ENCODE data around the gene RIPOR2. TPM values are rescaled to one million over a fixed set of nuclear protein-coding genes. Genes with fewer than 3 reads are reported as not detected.
"Not testable (repeated sequence)": the region's sequence is repeated elsewhere in the genome, so short reads cannot be mapped to it uniquely, and the experiment has no call there.

RIPOR2 gene
- total RNA-seq, 1 donor: 0.72 TPM

DNA sequence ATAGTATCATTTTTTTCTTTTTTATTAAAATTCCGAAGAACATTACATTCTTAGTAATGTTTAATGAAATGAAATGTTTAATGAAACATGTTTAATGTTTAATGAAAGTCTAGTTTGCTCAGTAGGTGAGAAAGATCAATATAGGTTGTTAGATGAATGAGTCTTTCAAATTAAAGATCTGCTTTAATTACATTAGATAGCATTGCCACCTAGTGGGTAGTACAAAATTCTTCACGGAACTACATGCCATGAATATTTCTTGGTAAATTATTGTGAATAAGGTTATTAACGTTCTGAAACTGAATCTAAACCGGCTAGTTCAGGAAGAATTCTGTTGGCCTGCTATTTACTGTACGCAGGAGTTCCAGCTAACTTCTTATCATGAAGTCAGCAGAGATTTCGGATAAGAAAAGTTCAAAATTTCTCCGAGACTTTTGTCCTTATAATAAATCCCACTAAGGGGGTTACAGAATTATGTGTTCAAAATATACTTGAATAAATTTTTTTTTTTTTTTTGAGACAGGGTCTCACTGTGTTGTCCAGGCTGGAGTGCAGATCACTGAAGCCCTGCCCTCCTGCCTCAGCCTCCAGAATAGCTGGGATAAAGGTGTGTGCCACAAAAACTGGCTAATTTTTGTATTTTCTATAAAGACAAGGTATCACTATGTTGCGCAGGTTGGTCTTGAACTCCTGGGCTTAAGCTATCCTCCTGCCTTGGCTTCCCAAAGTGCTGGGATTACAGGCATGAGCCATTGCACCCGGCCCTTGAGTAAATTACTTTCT is 168.9 kb downstream of the RIPOR2 start:
- H3K4me3 ChIP-seq (ENCODE audit: low read depth, low read length): no peak overlapping the region
- peak; percentile 69 for DNase-seq (ENCODE audit: low read depth)
- peak; percentile 37 for TF ChIP-seq CTCF (IDR thresholded peaks at IDR 0.05; ENCODE audit: insufficient read depth, low read length)

DNA sequence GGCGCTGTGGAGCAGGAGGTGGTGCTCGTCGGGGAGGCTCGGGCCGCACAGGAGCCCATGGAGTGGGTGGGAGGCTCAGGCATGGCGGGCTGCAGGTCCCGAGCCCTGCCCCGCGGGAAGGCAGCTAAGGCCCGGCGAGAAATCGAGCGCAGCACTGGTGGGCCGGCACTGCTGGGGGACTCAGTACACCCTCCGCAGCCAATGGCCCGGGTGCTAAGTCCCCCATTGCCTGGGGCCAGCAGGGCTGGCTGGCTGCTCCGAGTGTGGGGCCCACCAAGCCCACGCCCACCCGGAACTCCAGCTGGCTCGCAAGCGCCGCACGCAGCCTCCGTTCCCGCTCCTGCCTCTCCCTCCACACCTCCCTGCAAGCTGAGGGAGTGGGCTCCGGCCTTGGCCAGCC is 169.8 kb downstream of the RIPOR2 start:
- not testable (repeated sequence) for H3K4me3 ChIP-seq (ENCODE audit: low read depth, low read length); DNase-seq (ENCODE audit: low read depth)

DNA sequence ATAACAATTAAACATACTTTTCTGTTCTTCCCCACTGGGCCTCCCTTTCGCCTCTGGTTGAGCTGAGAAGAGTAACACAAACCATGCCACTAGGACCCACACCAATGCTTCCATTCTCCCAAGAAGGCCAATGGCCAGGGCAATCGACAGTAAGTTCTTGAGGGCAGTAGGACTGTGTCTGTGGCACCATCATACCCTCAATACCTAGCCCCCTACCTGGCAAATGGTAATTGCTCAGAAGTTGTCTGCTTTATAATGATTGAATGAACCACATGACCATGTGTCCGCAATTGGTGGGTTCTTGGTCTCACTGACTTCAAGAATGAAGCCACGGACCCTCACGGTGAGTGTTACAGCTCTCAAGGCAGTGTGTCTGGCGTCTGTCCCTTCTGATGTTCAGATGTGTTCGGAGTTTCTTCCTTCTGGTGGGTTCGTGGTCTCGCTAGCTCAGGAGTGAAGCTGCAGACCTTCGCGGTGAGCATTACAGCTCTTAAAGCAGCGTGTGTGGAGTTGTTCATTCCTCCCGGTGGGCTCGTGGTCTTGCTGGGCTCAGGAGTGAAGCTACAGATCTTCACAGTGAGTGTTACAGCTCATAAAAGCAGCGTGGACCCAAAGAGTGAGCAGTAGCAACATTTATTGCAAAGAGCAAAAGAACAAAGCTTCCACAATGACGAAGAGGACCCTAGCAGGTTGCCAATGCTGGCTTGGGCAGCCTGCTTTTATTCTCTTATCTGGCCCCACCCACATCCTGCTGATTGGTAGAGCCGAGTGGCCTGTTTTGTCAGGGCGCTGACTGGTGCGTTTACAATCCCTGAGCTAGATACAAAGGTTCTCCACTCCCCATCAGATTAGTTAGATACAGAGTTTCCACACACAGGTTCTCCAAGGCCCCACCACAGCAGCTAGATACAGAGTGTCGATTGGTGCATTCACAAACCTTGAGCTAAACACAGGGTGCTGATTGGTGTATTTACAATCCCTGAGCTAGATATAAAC is 170.6 kb downstream of the RIPOR2 start:
- DNase-seq (ENCODE audit: low read depth); H3K4me3 ChIP-seq (ENCODE audit: low read depth, low read length): not testable (repeated sequence)

DNA sequence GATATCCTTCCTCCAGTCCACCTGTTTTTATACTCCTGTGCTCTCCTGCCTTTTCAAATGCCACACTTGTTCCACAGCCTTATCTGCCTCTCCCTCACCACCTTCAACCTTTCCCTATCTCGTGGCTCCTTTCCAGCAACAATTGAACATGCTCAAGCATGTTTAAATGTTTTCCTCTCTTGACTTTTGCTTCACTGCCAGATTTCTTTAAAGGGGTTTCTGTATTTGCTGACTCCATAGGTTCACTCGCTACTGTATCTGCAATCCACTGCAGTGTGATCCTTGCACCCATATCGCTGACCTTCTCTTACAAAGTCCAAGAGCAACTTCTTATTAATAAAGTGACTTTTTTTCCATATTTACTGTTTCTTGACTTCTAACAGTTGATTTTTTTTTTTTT is 172.2 kb downstream of the RIPOR2 start:
- no peak for TF ChIP-seq CTCF (IDR thresholded peaks at IDR 0.05; ENCODE audit: insufficient read depth, low read length)
- DNase-seq (ENCODE audit: low read depth): no peak
- no peak overlapping the region for H3K4me3 ChIP-seq (ENCODE audit: low read depth, low read length)

GRCh38 chr6:24761851-24762250 is 173.9 kb downstream of the RIPOR2 start:
- H3K4me3 ChIP-seq (ENCODE audit: low read depth, low read length): no peak overlapping the region
- no peak for DNase-seq (ENCODE audit: low read depth)
- TF ChIP-seq CTCF (IDR thresholded peaks at IDR 0.05; ENCODE audit: insufficient read depth, low read length): no peak

DNA sequence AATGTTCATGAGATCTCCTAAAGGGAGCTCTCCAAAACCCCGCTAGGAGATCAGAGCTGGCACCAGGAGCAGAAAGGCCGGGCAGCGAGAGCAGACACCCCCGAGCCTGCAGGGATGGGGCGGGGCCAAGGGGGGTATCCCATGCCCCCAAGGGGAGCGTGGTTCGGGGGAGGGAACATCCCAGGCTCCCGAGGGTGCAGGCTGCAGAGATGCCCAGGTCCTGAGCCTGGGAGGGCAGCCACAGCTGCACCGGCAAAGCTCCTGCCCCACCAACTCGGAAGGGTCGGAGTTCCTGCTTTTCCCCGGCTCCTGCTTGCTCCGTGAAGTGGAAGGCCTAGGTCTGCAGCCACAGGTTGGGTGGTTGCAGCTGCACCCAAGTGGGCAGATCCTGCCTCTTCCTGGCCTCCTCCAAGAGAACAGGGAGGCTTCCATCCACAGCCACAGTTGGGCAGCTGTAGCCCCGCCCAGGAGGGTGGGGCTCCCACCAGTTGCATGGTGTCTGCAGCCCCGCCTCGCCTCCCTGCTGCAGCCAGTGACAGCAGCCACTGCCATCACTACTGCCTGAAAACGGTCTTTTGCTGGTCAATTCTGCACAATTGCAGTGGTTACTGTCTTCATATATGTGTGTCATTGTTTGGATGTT is 174.4 kb downstream of the RIPOR2 start:
- DNase-seq (ENCODE audit: low read depth): no peak
- no peak overlapping the region for H3K4me3 ChIP-seq (ENCODE audit: low read depth, low read length)
- no peak for TF ChIP-seq CTCF (IDR thresholded peaks at IDR 0.05; ENCODE audit: insufficient read depth, low read length)

- DNase-seq (ENCODE audit: low read depth): no peak
- no peak overlapping the region for H3K4me3 ChIP-seq (ENCODE audit: low read depth, low read length)
- no peak for TF ChIP-seq CTCF (IDR thresholded peaks at IDR 0.05; ENCODE audit: insufficient read depth, low read length)
Measured at GRCh38 chr6:24760210-24760609, 175.6 kb downstream of the RIPOR2 start.
